Caco-2 (cell line): ENCODE results near the gene NUDT1. TPM values are rescaled to one million over a fixed set of nuclear protein-coding genes. Genes with fewer than 3 reads are reported as not detected.

ENCODE experiments used
- BruUV-seq: library from RNA; stranded (reverse); fragments of 400-500 nt; replicated peaks from 2 replicates; lab custom pipeline; 2021; lab: Mats Ljungman, UMichigan
- CTCF ChIA-PET: fragments of 300-600 bp; sonication (Branson Sonifier 250); formaldehyde crosslinking; loops from one replicate; lab custom pipeline; 2022; ENCODE audit warnings: antibody characterized with exemption; lab: Charles Lee
- POLR2A ChIA-PET: fragments of 300-600 bp; sonication (Branson Sonifier 250); formaldehyde crosslinking; loops from one replicate; lab custom pipeline; 2022; ENCODE audit warnings: antibody characterized with exemption; lab: Charles Lee
- DNase-seq, 2 experiments: peaks; one replicate each; pipeline versions ENCODE4 v3.0.0 to v3.0.0-alpha.2; 2020 to 2022
- H3K27me3 ChIP-seq: replicated peaks from 2 replicates; pipeline ENCODE4 v1.6.0; 2011; ENCODE audit warnings: low read length; ENCODE audit not compliant: control insufficient read depth, insufficient read depth
- H3K36me3 ChIP-seq: 2 replicates; pipeline ENCODE4 v1.5.1; 2011; ENCODE audit warnings: low read length; ENCODE audit not compliant: control insufficient read depth, insufficient read depth
- H3K4me1 ChIP-seq: fragments of 250-450 bp; sonication (Bioruptor Pico); 2 replicates; pipeline ENCODE4 v1.5.1; 2020; ENCODE audit warnings: mild to moderate bottlenecking
- H3K4me3 ChIP-seq: 2 replicates; pipeline ENCODE4 v1.5.1; 2011; ENCODE audit warnings: low read depth, mild to moderate bottlenecking, control low read depth, low read length
- H3K9me3 ChIP-seq: fragments of 250-450 bp; sonication (Bioruptor Pico); 2 replicates; pipeline ENCODE4 v1.5.1; 2020; ENCODE audit warnings: mild to moderate bottlenecking, moderate library complexity
- H3K27ac Mint-ChIP-seq: one replicate; pipeline ENCODE4 v1.8.0; 2022; ENCODE audit warnings: mixed read lengths; ENCODE audit not compliant: unreplicated experiment
- H3K27me3 Mint-ChIP-seq: one replicate; pipeline ENCODE4 v1.8.0; 2022; ENCODE audit warnings: mixed read lengths; ENCODE audit not compliant: insufficient read depth, unreplicated experiment
- H3K36me3 Mint-ChIP-seq: one replicate; pipeline ENCODE4 v1.8.0; 2022; ENCODE audit warnings: mild to moderate bottlenecking, mixed read lengths; ENCODE audit not compliant: insufficient read depth, unreplicated experiment
- H3K4me1 Mint-ChIP-seq: one replicate; pipeline ENCODE4 v1.8.0; 2022; ENCODE audit warnings: low read depth, mixed read lengths; ENCODE audit not compliant: unreplicated experiment
- H3K4me3 Mint-ChIP-seq: one replicate; pipeline ENCODE4 v1.8.0; 2022; ENCODE audit warnings: mild to moderate bottlenecking, moderate library complexity, mixed read lengths; ENCODE audit not compliant: unreplicated experiment
- H3K9me3 Mint-ChIP-seq: one replicate; pipeline ENCODE4 v1.8.0; 2022; ENCODE audit warnings: mixed read lengths; ENCODE audit not compliant: unreplicated experiment
- intact Hi-C: fragments of 100-400 bp; cut with micrococcal nuclease; formaldehyde crosslinking; loops from one replicate; pipeline ENCODE4 v1.10.0; 2022; ENCODE audit not compliant: unreplicated experiment
- total RNA-seq: library from RNA; stranded (reverse); gene quantifications from 2 replicates; pipeline ENCODE4 v1.2.3, GENCODE V29; 2022
- TF ChIP-seq, protein P1 (sequence below), 2 experiments: fragments of 200-600 bp in 1 of 2; IDR thresholded peaks; 1 replicate in 1 of 2; 2 replicates in 1 of 2; pipeline versions ENCODE4 v1.5.1 to v1.8.0; 2011 to 2022; ENCODE audit warnings: antibody characterized with exemption in 1 of 2, control low read depth in 1 of 2, inconsistent platforms in 1 of 2, low read depth in 1 of 2, low read length in 1 of 2, mild to moderate bottlenecking in 1 of 2, moderate library complexity in 1 of 2; ENCODE audit not compliant: insufficient read depth in 1 of 2, severe bottlenecking in 1 of 2, unreplicated experiment in 1 of 2

Gene NUDT1
- total RNA-seq, 1 experiment from 2014 or later = 42.8 TPM

DNA sequence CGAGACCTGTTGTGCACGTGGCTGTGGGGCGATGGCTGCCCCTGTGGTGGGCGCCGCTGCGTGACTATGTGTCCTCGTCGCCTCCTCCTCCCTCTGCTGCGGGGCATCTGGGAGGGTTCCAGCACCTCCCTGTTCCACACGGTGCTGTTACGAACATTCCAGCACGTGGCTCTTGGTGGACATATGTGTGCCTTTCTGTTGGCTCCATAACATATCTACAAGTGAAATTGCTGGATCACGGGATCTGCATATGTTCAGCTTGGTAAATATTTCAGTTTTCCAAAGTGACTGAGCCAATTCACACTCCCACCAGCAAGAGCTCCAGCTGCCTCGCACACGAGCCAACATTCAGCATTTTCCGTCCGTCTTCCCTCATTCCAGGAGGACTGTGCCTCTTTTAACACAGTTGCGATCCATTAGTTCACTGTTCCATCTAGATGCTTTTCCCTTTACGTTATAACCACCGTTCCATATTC, 47.1 kb downstream of the NUDT1 start:
- peaks cover 14% of the 10 kb centered on the region for H3K36me3 Mint-ChIP-seq
- H3K36me3 ChIP-seq = no peaks in the 10 kb centered on the region
- no peaks in the 10 kb centered on the region; the same call in 1 of the 2 replicates for H3K4me1 ChIP-seq
- no peaks in the 10 kb centered on the region for H3K4me1 Mint-ChIP-seq
- no peaks in the 10 kb centered on the region for H3K27me3 Mint-ChIP-seq
- H3K9me3 Mint-ChIP-seq = no peaks in the 10 kb centered on the region
- no peak overlapping the region for H3K27ac Mint-ChIP-seq
- intact Hi-C loops = no loop called here
- H3K4me3 Mint-ChIP-seq = no peak overlapping the region
- TF ChIP-seq, protein P1, sequence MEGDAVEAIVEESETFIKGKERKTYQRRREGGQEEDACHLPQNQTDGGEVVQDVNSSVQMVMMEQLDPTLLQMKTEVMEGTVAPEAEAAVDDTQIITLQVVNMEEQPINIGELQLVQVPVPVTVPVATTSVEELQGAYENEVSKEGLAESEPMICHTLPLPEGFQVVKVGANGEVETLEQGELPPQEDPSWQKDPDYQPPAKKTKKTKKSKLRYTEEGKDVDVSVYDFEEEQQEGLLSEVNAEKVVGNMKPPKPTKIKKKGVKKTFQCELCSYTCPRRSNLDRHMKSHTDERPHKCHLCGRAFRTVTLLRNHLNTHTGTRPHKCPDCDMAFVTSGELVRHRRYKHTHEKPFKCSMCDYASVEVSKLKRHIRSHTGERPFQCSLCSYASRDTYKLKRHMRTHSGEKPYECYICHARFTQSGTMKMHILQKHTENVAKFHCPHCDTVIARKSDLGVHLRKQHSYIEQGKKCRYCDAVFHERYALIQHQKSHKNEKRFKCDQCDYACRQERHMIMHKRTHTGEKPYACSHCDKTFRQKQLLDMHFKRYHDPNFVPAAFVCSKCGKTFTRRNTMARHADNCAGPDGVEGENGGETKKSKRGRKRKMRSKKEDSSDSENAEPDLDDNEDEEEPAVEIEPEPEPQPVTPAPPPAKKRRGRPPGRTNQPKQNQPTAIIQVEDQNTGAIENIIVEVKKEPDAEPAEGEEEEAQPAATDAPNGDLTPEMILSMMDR (IDR thresholded peaks at IDR 0.05; ENCODE audit: insufficient read depth in 1 of 2, low read depth in 1 of 2, low read length in 1 of 2, severe bottlenecking in 1 of 2, unreplicated experiment in 1 of 2) = no peak
- H3K4me3 ChIP-seq = no peak overlapping the region
- no peaks in the 10 kb centered on the region for H3K27me3 ChIP-seq
- no peaks in the 10 kb centered on the region for H3K9me3 ChIP-seq
- no peak for DNase-seq
- CTCF ChIA-PET = interaction anchor here (0.6 kb wide), 1 partner anchor 11 kb away, joined by 3 read pairs; no protein-coding TSS in a partner anchor
- no TSS peak for BruUV-seq
- POLR2A ChIA-PET = no interaction called here

DNA sequence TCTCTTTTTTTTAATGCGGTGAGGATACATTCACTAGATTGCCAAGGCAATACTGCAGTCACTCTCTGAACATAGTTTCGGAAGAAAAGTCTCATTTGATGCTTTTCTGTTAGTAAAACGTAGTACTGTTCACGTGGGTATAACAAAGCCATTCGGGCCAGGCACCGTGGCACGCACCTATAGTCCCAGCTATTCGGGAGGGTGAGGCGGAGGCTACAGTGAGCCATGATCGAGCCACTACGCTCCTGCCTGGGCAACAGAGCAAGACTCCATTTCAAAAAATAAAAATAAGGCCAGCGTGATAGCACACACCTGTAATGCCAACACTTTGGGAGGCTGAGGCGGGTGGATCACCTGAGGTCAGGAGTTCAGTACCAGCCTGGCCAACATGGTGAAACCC, 47.6 kb downstream of the NUDT1 start:
- H3K27ac Mint-ChIP-seq = no peak overlapping the region

DNA sequence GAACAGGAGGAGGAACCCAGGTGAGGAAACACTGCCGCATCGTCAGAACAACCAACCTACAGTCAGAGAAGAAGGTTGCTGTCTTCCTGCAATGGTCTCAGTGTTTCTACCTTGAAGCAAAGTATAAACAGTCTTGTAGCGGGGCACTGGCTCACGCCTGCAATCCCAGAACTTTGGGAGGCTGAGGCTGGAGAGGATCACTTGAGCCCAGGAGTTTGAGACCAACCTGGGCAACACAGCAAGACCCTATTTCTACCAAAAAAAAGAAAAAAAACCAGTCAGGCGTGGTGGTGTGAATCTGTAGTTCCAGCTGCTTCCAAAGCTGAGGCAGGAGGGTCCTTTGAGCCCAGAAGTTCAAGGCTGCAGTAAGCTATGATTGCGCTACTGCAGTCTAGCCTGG, 48.9 kb downstream of the NUDT1 start:
- no peaks in the 10 kb centered on the region for H3K9me3 ChIP-seq
- ChIA-PET POLR2A (no interaction called here), CTCF (no interaction called here)
- Mint-ChIP-seq H3K27ac (no peak overlapping the region), H3K9me3 (no peaks in the 10 kb centered on the region), H3K4me3 (no peak overlapping the region), H3K4me1 (no peaks in the 10 kb centered on the region), H3K27me3 (no peaks in the 10 kb centered on the region), H3K36me3 (peaks cover 14% of the 10 kb centered on the region)
- no peaks in the 10 kb centered on the region for H3K36me3 ChIP-seq
- no peaks in the 10 kb centered on the region for H3K4me1 ChIP-seq
- BruUV-seq = no TSS peak
- H3K27me3 ChIP-seq = no peaks in the 10 kb centered on the region
- intact Hi-C loops = no loop called here
- no peak overlapping the region for H3K4me3 ChIP-seq
- no peak for DNase-seq
- TF ChIP-seq, protein P1 (IDR thresholded peaks at IDR 0.05; ENCODE audit: insufficient read depth in 1 of 2, low read depth in 1 of 2, low read length in 1 of 2, severe bottlenecking in 1 of 2, unreplicated experiment in 1 of 2) = no peak

More for the DNA sequence above, 47.6 kb downstream of the NUDT1 start:
- H3K9me3 ChIP-seq = no peaks in the 10 kb centered on the region
- BruUV-seq = no TSS peak
- H3K4me3 ChIP-seq = no peak overlapping the region
- H3K36me3 ChIP-seq = no peaks in the 10 kb centered on the region
- no peaks in the 10 kb centered on the region for H3K27me3 ChIP-seq
- peaks cover 14% of the 10 kb centered on the region for H3K36me3 Mint-ChIP-seq
- H3K27me3 Mint-ChIP-seq = no peaks in the 10 kb centered on the region
- H3K4me3 Mint-ChIP-seq = no peak overlapping the region
- POLR2A ChIA-PET = no interaction called here
- no peaks in the 10 kb centered on the region for H3K4me1 Mint-ChIP-seq
- DNase-seq = no peak
- TF ChIP-seq, protein P1 (IDR thresholded peaks at IDR 0.05; ENCODE audit: insufficient read depth in 1 of 2, low read depth in 1 of 2, low read length in 1 of 2, severe bottlenecking in 1 of 2, unreplicated experiment in 1 of 2) = no peak
- H3K4me1 ChIP-seq = no peaks in the 10 kb centered on the region
- H3K9me3 Mint-ChIP-seq = no peaks in the 10 kb centered on the region
- CTCF ChIA-PET = interaction anchor here (0.6 kb wide), 1 partner anchor 11 kb away, joined by 3 read pairs; no protein-coding TSS in a partner anchor
- intact Hi-C loops = no loop called here
